Amniotic epithelial cell (primary cell): ENCODE measurements around the gene STAT5B.
"Not testable (repeated sequence)": the region's sequence is repeated elsewhere in the genome, so short reads cannot be mapped to it uniquely, and the experiment has no call there.

ENCODE experiments used
- DNase-seq: peaks from one replicate; pipeline ENCODE4 v3.0.0-alpha.2; 2010; ENCODE audit warnings: low read depth

Gene STAT5B

GRCh38 chr17:42305543-42306384 is 29.6 kb upstream of the STAT5B start:
- DNase-seq: no peak

DNA sequence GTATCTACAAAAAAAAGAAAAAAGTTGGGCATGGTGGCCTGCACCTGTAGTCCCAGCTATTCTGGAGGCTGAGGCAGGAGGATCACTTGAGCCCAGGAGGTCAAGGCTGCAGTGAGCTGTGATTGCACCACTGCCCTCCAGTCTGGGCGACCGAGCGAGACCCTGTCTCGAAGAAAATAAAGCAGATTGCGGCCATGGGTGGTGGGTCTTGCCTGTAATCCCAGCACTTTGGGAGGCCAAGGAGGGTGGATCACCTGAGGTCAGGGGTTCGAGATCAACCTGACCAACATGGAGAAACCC is 28.8 kb upstream of the STAT5B start:
- DNase-seq: not testable (repeated sequence)

DNA sequence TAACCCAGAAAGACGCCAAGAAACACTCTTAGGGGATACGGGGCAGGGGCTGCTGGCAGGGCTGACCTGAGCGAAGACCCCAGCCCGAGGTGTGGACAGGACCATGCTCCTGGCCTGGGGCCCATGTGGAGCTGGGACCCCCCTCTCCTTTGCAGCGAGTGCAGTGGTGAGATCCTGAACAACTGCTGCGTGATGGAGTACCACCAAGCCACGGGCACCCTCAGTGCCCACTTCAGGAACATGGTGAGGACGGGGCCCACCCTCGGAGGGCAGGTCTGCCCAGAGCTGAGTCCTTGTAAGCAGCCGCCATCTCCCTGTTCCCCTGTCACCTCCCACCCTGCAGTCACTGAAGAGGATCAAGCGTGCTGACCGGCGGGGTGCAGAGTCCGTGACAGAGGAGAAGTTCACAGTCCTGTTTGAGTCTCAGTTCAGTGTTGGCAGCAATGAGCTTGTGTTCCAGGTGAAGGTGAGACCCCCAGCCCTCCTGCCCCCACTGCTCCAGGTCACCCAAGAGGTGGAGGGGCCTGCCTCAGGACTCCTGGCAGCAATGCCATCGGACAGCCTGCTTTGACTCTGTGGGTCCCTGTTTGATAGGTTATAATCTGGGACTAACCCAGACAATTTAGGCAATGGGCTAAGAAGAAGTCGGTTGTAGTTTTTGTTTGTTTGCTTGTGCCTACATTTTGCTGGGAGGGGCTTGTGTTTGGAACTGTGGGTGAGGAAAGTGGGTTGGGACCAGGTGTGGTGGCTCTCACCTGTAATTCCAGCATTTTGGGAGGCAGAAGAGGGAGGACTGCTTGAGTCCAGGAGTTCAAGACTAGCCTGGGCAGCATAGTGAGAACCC is 28.2 kb upstream of the STAT5B start:
- no peak for DNase-seq

DNA sequence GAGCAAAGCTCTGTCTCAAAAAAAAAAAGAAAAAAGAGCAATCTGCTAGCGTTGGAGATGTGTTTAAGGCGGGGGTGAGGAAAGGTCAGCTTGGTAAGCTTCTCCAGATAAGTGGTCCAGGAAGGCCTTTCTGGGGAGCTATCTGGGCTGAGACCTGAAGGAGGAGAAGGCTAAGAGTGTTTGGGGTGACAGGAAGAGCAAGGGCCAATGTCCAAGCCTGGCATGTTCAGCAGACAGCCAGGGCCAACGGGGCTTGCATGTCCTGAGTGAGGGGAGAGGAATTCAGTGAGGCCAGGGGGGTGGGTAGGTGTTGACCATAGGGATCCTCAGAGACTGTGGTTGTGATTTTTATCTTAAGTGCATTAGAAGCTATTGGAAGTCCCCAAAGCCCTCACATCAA is 27.5 kb upstream of the STAT5B start:
- DNase-seq: no peak

DNA sequence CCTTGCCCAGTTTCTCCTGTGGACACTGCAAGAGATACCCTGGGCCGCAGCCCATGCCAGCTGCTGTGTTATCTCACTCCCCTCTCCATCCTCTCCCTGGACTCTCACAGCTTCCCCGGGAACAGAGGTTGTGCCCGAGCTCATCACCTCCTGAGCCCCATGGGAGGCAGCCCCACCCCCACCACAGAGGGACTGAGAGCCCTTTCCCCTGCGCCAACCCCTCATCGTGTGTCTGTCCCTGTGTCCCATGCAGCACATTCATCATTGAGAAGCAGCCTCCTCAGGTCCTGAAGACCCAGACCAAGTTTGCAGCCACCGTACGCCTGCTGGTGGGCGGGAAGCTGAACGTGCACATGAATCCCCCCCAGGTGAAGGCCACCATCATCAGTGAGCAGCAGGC is 24.8 kb upstream of the STAT5B start:
- no peak for DNase-seq

DNA sequence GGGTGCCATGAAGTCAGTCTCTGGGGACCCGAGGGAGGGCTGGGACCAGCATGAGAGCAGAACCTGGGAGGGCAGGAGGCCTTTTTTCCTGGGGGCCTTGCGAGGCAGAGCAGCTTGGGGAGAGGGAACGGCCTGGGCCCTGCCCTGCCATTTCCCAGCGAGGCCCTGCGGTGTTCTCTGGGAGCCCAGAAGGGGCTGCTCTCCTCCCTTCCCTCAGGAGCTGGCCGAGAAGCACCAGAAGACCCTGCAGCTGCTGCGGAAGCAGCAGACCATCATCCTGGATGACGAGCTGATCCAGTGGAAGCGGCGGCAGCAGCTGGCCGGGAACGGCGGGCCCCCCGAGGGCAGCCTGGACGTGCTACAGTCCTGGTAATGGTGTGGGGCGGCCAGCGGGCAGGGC is 23.7 kb upstream of the STAT5B start:
- DNase-seq: not testable (repeated sequence)

DNA sequence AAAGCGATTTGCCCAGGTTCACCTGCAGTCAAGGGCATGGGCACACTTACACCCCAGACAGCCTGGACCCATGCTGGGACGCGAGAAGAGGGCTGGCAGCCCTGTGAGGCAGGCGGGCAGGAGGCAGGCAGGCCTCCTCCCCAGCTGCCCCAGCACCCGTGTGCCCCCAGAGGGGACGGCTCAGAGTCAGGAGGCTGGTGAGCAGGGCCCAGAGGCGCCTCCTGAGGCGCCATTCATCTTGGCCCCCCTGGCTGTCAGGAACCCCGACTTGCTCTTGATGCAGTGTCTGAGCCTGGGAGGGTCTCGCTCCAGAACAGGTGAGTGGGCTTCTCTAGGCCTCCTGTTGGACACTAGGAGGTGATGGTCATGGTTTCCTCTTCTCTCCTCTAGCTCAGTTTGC is 23.2 kb upstream of the STAT5B start:
- DNase-seq: not testable (repeated sequence)

GRCh38 chr17:42297775-42298174 is 21.6 kb upstream of the STAT5B start:
- not testable (repeated sequence) for DNase-seq

- no peak for DNase-seq
These were observed 19.8 kb upstream of the STAT5B start for GRCh38 chr17:42296012-42296411.

DNA sequence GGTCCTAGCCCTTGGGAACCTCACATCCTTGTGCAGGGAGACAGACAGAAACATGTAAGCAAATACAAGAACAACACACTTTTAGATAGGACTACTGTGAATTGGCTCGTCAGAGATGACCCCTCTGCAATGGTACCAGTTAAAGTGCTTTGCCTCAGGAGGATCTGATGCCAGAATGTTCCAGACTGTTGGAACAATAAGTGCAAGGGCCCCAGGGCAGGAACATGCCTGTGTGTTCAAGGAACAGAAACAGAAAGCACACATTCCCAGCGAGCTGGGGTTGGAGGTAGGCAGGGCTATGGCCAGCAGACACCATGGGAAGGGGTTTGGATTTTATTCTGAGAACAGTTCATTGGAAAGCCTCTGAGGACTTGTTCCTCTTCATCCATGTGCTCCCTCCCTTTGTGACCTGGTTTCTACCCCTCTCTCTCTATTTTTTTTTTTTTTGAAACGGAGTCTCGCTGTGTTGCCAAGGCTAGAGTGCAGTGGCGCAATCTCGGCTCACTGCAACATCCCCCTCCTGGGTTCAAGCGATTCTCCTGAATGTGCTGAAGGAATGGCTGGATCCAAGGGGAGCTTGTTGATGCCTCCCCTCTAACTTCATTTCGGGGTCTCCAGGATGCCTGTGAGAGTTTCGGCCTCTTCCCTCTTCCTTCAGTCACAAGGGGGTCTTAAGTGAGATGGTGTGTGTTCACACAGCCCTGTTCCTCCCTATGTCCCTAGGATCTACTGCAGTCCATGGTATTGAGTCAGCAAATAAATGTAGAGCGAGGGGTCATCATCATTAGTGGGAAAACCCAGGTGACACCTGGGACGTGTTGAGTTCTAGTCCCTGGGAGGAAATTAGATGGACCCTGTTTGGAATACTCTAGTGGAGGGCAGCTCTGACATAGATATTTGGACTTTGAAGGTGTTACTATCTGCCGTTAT is 18.5 kb upstream of the STAT5B start:
- DNase-seq: no peak

DNA sequence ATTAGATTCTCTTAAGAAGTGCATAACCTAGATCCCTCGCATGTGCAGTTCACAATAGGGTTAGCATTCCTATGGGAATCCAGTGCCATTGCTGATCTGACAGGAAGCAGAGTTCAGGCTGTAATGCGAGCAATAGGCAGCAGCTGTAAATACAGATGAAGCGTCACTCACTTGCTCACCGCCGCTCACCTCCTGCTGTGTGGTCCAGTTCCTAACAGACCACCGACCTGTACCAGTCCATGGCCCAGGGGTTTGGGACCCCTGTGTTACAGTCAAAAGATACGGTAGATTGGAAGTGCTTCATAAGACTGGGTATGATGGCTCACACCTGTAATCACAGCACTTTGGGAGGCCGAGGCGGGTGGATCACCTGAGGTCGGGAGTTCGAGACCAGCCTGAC is 14.9 kb upstream of the STAT5B start:
- no peak for DNase-seq

DNA sequence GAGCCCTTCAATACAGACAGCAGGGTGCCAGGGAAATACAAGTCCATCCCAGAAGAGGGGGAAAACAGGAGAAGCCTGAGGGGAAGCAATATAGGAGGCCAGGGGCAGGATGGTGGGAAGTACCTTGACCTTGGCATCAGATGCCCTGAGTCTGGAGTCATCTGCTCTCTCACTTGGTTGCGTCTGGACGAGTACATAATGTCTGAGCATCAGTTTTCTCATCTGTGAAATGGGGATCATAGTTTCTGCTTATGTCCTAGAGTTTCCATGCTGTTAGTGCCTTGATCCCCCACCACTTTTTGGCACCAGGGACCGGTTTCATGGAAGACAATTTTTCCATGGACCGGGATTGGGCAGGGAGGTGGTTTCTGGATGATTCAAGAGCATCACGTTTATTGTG is 14.4 kb upstream of the STAT5B start:
- no peak for DNase-seq

DNA sequence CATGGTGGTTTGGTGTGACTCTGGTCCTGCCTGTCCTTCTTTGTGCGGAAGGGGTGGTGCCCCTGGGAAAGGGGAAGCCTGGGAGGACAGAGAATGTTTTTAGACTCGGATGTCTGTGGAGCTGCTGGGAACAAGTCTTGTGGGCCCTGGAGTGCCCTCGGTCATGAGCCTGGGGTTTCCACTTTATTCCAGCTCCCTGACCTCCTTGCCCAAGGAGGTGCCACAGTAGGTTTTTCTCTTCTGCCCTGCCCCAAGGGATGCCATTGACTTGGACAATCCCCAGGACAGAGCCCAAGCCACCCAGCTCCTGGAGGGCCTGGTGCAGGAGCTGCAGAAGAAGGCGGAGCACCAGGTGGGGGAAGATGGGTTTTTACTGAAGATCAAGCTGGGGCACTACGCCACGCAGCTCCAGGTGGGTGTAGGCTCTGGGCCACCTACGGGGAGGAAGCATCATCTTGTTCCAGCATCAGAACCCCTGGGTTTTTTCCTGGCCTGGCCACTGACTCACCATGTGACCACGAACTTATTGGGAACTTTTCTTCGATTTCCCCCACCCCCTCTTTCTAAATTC is 13.5 kb upstream of the STAT5B start:
- no peak for DNase-seq

DNA sequence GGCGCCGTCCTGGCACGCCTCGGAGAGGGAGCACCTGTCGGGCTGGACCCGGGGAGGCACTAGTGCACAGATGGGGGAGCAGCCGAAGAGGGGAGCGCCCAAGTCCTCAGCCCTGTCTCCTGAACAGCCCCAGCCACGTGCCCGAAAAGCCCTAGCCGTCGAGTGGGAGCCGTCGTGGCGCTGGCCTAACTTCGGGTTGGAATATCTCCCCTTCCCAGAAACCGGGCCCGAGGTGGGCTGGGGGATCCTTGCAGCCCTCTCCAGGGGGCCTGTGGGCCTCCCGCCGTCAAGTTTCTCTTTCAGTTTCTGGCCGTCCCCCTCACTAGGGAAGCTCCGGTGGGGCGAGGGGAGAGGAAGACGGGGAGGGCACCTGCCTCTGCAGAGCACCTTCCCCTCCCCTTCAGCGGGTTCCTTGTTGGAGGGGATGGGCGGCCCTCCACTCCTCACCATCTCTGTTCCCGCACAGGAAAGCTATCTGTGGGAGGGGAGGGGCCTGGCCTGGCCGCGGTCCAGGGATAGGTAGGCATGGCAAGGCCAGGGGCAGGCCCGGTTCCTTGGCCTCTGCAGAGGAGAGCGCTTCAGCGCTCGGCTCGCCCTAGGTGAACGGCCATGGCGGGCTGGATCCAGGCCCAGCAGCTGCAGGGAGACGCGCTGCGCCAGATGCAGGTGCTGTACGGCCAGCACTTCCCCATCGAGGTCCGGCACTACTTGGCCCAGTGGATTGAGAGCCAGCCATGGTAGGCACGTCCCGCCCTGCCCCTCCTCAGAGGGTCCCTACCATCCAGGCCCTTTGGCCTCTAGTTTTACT is 12.8 kb upstream of the STAT5B start:
- DNase-seq: no peak

- peak; percentile 89 for DNase-seq
These were observed 12.0 kb upstream of the STAT5B start, which contains the start of gene STAT5A for GRCh38 chr17:42287977-42288802. Gene STAT5A, plus strand, starts transcription at chr17:42288498. Its CDS starts 914 bp downstream, at chr17:42289412.

DNA sequence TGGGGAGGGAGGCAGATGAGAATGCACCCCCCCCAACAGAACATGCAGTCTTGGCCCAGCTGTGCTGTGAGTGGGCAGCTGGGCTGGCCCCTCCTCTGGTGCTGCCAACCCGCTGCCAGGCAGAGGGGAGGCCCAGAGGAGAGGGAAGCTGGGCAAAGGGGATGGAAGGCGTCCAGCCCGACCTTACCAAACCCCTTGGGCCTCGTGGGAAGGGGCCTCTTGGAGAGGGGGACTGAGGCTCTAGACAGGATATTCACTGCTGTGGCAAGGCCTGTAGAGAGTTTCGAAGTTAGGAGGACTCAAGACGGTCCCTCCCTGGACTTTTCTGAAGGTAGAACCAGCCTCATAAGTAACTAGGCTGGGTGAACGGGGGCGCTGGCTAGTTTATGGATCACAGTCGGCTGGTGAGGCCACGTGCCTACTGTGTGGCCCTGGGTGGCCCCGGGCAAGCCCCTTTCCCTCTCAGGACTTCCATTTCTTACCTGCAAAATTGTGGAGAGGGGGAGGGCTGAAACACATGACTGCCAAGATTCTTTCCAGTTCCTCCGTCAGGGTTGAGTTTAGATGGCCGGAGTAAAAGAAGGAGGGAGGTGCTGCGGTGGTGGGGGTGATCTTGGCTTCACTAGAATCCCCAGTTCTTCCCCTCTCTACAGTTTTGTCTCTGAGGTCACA is 11.2 kb upstream of the STAT5B start:
- DNase-seq: peak; percentile 15

GRCh38 chr17:42286411-42287221 is 10.4 kb upstream of the STAT5B start:
- no peak for DNase-seq

- no peak for DNase-seq
These were observed 9.3 kb upstream of the STAT5B start for GRCh38 chr17:42285346-42286050.
